Measurements from ENCODE around the gene SLC45A3.
"Not testable (repeated sequence)": the region's sequence is repeated elsewhere in the genome, so short reads cannot be mapped to it uniquely, and the experiment has no call there.

Gene SLC45A3

DNA sequence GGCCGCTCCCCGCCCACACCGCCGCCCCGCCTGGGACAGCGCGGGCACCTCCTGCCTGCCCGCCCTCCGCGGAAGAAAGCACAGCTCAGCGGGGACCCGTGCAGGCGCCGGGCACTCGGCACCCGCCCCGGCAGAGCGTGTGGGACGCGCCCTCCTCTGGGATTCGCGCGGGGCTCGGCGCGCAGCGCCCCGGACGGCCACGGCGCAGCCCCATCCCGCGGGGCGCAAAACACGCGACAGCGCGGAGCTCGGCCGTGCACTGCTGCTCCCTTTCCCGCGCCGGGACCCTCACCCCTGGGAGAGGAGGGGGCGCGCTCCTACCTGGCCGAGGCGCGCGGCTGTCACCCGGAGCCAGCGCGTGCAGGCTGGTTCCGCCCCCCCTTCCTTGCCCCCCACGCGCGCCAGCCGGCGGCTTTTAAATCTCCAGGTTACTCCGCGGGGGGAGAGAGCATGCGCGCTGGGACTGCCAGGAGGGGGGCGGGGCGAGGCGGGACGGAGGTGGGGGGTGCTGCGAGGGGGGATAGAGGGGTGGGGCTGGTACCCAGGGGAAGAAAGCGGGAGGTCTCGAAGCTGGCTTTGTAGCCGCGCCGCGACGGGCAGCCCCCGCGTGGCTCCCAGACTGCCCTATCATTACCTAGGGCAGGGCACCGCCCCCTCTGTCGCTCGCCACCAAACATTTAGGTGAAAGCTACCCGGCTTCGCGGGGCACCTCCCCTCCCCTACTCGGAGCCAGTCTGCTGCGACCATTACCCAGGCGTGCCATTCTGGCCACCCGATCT, at the start of gene SLC45A3:
SLC45A3 (minus strand) TSS at position 437 of the 779 bp plus-strand sequence. CDS start 15,853 bp downstream, outside the sequence.
- peak in 5 of 14 donors; percentile 33 to 73 (median 51) for DNase-seq

DNA sequence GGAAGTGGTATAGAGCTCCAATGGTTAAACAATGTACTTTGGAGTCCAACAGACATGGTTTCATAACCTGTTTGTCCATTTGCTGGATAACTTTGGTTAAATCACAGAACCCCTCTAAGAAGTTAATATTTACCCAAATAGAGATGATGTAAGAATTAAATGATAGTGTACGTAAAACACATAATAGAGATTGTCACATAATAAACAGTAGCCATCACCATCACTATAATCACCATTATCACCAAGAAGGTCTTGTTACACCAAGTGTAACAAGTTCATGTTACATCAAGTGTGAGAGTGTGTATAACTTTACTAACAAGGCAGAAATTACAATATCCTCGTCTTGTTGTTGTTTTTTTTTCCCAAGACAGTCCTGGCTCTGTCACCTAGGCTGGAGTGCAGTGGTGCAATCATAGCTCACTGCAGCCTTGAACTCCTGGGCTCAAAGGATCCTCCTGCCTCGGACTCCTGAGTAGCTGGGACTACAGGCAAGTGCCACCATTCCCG, 46.4 kb upstream of the SLC45A3 start:
- no peak for DNase-seq

DNA sequence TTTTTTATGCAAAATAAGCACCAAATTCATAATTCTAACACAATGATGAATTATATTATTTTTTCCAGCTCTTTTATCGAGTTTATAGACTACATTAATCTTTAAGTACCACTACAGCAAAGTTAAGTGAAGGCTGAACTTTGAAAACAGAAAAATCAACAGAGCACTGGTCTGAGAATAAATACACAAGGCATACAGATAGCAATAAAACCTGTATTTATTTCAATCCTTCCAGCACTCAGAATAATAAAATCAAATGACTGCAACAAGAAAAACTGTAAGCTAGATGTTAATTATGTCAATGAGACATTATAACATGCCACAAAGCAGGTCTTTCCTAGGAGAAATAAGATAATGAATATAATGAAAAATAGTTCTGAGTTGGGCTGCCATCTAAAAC, 45.2 kb upstream of the SLC45A3 start:
- DNase-seq: no peak

DNA sequence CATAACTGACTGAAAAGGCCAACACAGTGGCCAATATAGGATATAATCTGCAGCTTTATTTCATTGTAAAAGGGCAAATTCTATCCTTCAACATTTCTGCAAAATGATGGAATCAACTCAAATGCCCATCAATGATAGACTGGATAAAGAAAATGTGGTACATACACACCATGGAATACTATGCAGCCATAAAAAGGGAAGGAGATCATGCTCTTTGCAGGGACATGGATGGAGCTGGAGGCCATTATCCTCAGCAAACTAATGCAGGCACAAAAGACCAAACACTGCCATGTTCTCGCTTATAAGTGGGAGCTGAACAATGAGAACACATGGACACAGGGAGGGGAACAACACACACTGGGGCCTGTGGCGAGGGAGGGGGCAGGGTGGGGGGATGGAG, 40.4 kb upstream of the SLC45A3 start:
- not testable (repeated sequence) for DNase-seq

DNA sequence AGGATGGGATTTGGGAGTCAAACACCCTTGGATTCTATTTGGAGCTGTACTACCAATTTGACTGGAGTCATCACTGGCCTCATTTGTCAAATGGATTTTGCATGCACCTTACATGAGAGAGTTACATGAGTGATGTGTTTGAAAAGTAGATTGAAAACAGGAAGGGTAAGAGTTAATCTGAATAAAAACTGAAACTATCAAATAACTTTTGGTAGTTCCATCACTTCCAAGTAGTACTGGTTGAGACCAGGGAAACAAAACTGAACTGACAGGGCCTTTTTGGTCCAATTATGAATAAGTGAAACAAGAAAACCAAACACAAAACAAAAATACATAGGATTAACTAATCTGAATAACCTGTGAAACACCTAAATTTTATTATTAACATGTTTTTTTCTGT, 39.5 kb upstream of the SLC45A3 start:
- DNase-seq: no peak

DNA sequence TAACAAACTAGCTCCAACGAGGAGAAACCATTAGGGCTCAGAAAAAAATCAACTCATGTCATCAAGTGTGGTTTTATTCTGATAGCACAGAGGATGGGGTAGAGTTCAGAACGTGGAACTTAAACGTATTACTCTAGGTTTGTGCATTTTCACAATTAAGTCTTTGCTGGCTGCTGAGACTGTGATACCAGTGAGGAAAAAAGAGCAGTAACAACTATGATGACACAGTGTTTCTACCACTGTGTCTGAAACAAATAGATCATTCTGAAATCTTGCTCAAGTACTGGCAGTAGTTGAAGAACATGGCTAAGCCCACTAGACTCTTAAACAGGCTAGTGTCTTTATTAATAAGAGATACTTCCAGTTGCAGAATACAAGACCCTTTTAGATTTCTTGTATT, 38.7 kb upstream of the SLC45A3 start:
- DNase-seq: no peak

GRCh38 chr1:205716371-205717132, 36.2 kb upstream of the SLC45A3 start:
- DNase-seq: no peak

DNA sequence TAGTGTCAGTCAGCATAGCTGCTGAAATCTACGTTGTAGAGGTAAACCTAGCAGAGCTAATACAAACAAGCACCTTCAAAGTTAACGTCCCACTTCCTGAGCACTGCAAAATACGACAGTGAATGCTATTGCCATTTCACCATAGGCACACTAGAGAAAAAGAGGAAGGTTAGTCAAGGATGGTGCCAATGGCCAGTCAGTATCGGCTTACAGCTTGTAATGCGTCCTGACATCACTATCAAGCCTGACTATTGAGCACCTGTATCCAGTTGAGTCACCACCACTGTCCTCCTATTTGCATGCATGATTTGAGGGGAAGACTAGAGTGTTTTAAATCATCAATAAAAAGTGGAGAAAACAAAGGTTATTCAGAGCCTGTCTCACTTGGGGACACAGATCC, 35.3 kb upstream of the SLC45A3 start:
- DNase-seq: no peak

GRCh38 chr1:205714906-205715246, 34.6 kb upstream of the SLC45A3 start:
- DNase-seq: no peak

GRCh38 chr1:205714190-205714905, 34.0 kb upstream of the SLC45A3 start:
- peak in 4 of 14 donors; percentile 6 to 16 (median 14) for DNase-seq

- peak in 9 of 14 donors; percentile 2 to 60 (median 22) for DNase-seq
Measured at GRCh38 chr1:205711105-205712048, 31.1 kb upstream of the SLC45A3 start.

DNA sequence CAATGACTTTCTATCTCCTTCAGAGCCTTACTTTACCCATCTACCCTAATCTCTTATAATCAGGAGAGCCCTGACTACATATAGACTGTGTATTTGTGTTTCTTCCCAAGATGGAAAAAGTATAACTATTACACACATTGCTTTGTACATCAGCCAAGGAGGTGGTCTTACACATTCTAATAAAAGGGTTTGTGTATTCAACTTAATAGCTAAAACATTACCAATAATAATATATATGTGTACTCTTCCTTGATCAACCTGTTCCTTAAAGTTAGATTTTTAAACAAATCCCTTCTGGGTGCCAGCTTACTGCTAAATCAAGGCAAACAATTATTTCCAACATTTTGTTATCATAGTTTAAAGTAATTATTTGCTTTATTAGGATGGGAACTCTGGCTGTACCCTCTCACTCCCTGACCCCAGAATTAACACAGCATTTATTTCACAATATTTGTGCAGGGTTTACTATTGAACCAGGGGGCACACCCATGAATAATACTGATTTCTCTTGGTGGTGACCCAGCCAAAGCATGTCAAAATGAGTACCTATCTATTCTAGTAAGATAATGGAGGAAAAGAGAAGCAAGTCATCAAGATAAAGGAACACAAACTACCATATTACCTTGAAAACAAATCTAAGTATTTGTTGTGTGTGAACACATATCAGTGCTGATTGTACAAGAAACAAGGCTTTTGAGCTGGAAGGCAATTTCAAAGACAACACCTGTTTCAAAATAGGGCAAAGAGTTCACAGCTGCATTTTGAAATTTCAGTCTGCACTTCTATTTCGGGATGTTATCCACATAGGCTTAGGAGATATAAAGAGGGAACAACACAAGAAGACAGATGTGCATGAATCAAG, 30.1 kb upstream of the SLC45A3 start:
- DNase-seq: no peak

DNA sequence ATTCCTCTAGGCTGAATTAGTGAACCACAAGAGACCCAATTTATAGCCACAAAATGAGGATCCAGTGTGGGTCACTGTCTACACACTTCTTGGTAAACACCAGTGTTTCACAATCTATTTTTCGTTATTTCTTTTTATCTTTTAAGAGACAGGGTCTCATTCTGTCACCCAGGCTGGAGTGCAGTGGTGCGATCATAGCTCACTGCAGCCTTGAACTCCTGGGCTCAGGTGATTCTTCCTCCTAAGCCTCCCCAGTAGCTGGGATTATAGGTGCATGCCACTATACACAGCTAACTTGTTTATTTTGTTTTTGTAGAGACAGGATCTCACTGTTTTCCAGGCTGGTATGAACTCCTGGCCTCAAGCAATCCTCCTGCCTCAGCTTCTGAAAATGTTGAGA, 29.3 kb upstream of the SLC45A3 start:
- DNase-seq: no peak

GRCh38 chr1:205709059-205709398, 28.7 kb upstream of the SLC45A3 start:
- DNase-seq: no peak

DNA sequence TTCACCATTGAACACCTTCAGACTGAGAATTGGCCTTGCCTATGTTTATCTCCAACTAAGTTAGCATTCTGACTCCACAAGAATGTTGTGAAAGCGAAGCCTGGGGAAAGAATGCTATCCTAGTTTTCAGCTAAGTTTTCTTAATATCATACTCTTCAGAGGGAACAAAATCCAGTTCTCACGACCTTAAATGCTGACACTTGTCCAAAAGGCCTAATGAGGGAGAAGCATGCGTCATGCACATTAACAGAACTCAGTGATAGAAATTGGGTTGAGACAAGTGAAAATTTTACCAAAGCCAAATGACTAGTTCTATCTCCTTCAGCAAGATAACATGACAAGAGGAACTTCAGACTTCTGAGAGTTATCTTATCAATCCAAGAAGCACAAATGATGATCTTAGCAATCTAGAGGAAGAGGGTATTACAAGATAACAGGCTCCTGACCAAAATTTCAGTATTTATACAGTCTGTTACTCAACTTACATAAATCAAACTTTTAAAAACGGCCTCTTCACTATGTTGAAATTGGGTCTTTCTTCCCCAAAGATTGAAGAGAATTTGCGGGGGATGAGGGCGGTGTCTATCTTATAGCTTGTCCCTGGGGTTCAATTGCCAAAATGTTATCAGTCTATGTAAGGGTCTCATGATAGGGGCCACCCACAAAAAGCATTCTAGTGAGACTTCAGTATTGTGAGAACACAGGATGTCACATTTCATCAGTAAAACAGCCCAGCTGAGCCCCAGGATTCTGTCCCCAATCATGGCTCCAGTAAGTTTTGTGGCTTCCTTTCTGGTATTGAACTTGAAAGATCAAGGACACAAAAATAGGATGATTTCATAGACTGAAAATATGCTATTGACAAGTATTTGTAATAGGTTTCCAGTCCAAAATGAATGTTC, 26.5 kb upstream of the SLC45A3 start:
- DNase-seq: no peak

GRCh38 chr1:205704903-205705302, 24.6 kb upstream of the SLC45A3 start:
- no peak for DNase-seq

- no peak for DNase-seq
Measured at GRCh38 chr1:205703072-205703471, 22.8 kb upstream of the SLC45A3 start.

GRCh38 chr1:205701891-205702290, 21.6 kb upstream of the SLC45A3 start:
- no peak for DNase-seq

GRCh38 chr1:205701420-205701819, 21.1 kb upstream of the SLC45A3 start:
- DNase-seq: no peak
